HEK293 (cell line): ENCODE measurements around the gene MBD3L5.

Source experiments
- CTCF ChIA-PET: fragments of 350-600 bp; formaldehyde crosslinking; extraction: SDS; loops from one replicate; lab custom pipeline; 2021; ENCODE audit warnings: antibody characterized with exemption; lab: Yijun Ruan, JAX
- POLR2A ChIA-PET: fragments of 300-600 bp; formaldehyde crosslinking; extraction: SDS; loops from one replicate; lab custom pipeline; 2020; ENCODE audit warnings: antibody characterized with exemption, inconsistent platforms; lab: Yijun Ruan, JAX
- H3K27ac ChIP-seq: fragments of 200-500 bp; sonication (Bioruptor generic); 2 replicates; pipeline ENCODE4 v1.5.1; 2014; ENCODE audit warnings: low read depth, low read length, control low read depth, inconsistent platforms; ENCODE audit errors: extremely low read depth
- H3K36me3 ChIP-seq, 2 experiments: fragments of 200-500 bp in 1 of 2; sonication (Bioruptor generic) in 1 of 2; 1 replicate in 1 of 2; 2 replicates in 1 of 2; pipeline ENCODE4 v1.5.1; 2014 to 2017; ENCODE audit warnings: inconsistent platforms in 2 of 2, low read length in 2 of 2; ENCODE audit not compliant: control insufficient read depth in 2 of 2, insufficient read depth in 1 of 2
- H3K4me1 ChIP-seq: fragments of 200-500 bp; sonication (Bioruptor generic); 2 replicates; pipeline ENCODE4 v1.5.1; 2014; ENCODE audit warnings: mild to moderate bottlenecking, low read length, inconsistent platforms; ENCODE audit not compliant: control insufficient read depth, insufficient read depth
- H3K4me3 ChIP-seq: 2 replicates; pipeline ENCODE4 v1.5.1; 2011; ENCODE audit warnings: low read depth, mild to moderate bottlenecking, control low read depth, low read length, moderate library complexity
- H3K9me3 ChIP-seq: fragments of 200-500 bp; sonication (Bioruptor generic); 2 replicates; pipeline ENCODE4 v1.5.1; 2014; ENCODE audit warnings: low read depth, low read length, inconsistent platforms; ENCODE audit not compliant: control insufficient read depth, insufficient read depth
- HOXA7 ChIP-seq: sonication (generic); formaldehyde crosslinking; IDR thresholded peaks from 2 replicates; pipeline ENCODE4 v1.8.1; 2022; ENCODE audit warnings: missing genetic modification reagents, borderline replicate concordance
- KLF8 ChIP-seq: fragments of 450-650 bp; formaldehyde crosslinking; IDR thresholded peaks from 2 replicates; pipeline ENCODE4 v1.5.1; 2016; ENCODE audit warnings: missing biosample characterization, missing genetic modification characterization
- SALL2 ChIP-seq: fragments of 450-650 bp; formaldehyde crosslinking; IDR thresholded peaks from 2 replicates; pipeline ENCODE4 v1.5.0; 2017; ENCODE audit warnings: missing biosample characterization, mild to moderate bottlenecking, missing genetic modification characterization, borderline replicate concordance
- TRIM28 ChIP-seq: IDR thresholded peaks from 2 replicates; pipeline ENCODE4 v1.6.1; 2011; ENCODE audit warnings: low read length, control low read depth, borderline replicate concordance
- YY1 ChIP-seq: fragments of 450-650 bp; formaldehyde crosslinking; IDR thresholded peaks from 2 replicates; pipeline ENCODE4 v1.5.1; 2018; ENCODE audit warnings: missing biosample characterization, missing genetic modification characterization
- ZBTB17 ChIP-seq: fragments of 450-650 bp; formaldehyde crosslinking; IDR thresholded peaks from 2 replicates; pipeline ENCODE4 v1.5.1; 2016; ENCODE audit warnings: missing biosample characterization, missing genetic modification characterization
- ZFP41 ChIP-seq: fragments of 450-650 bp; formaldehyde crosslinking; IDR thresholded peaks from 2 replicates; pipeline ENCODE4 v1.5.1; 2016; ENCODE audit warnings: missing biosample characterization, missing genetic modification characterization, borderline replicate concordance
- ZFP69B ChIP-seq: fragments of 450-650 bp; formaldehyde crosslinking; IDR thresholded peaks from 2 replicates; pipeline ENCODE4 v1.5.1; 2016; ENCODE audit warnings: missing biosample characterization, missing genetic modification characterization
- ZNF10 ChIP-seq: fragments of 450-650 bp; formaldehyde crosslinking; IDR thresholded peaks from 2 replicates; pipeline ENCODE4 v1.5.1; 2017; ENCODE audit warnings: missing biosample characterization, missing genetic modification characterization
- ZNF157 ChIP-seq: fragments of 450-650 bp; formaldehyde crosslinking; IDR thresholded peaks from 2 replicates; pipeline ENCODE4 v1.5.1; 2016; ENCODE audit warnings: missing biosample characterization, missing genetic modification characterization
- ZNF211 ChIP-seq: fragments of 450-650 bp; formaldehyde crosslinking; IDR thresholded peaks from 2 replicates; pipeline ENCODE4 v1.5.1; 2016; ENCODE audit warnings: low read depth, missing biosample characterization, missing genetic modification characterization
- ZNF221 ChIP-seq: fragments of 450-650 bp; formaldehyde crosslinking; IDR thresholded peaks from 2 replicates; pipeline ENCODE4 v1.5.1; 2017; ENCODE audit warnings: missing biosample characterization, missing genetic modification characterization, borderline replicate concordance
- ZNF510 ChIP-seq: fragments of 450-650 bp; formaldehyde crosslinking; IDR thresholded peaks from 2 replicates; pipeline ENCODE4 v1.5.1; 2018; ENCODE audit warnings: mild to moderate bottlenecking, missing genetic modification characterization, missing biosample characterization; ENCODE audit not compliant: insufficient replicate concordance
- ZNF830 ChIP-seq: fragments of 450-650 bp; IDR thresholded peaks from 2 replicates; pipeline ENCODE4 v1.5.0; 2018; ENCODE audit warnings: missing biosample characterization, missing genetic modification characterization, low read depth, mild to moderate bottlenecking, moderate library complexity
- ZNF837 ChIP-seq: fragments of 450-650 bp; formaldehyde crosslinking; IDR thresholded peaks from 2 replicates; pipeline ENCODE4 v1.5.1; 2016; ENCODE audit warnings: missing biosample characterization, missing genetic modification characterization
- ZSCAN23 ChIP-seq: fragments of 450-650 bp; formaldehyde crosslinking; IDR thresholded peaks from 2 replicates; pipeline ENCODE4 v1.5.1; 2016; ENCODE audit warnings: missing biosample characterization, missing genetic modification characterization
- TF ChIP-seq, protein P1 (sequence below): fragments of 450-650 bp; formaldehyde crosslinking; IDR thresholded peaks from 2 replicates; pipeline ENCODE4 v1.5.1; 2016; ENCODE audit warnings: missing biosample characterization, missing genetic modification characterization
- TF ChIP-seq, protein P2 (sequence below): fragments of 450-650 bp; formaldehyde crosslinking; IDR thresholded peaks from 2 replicates; pipeline ENCODE4 v1.5.1; 2016; ENCODE audit warnings: missing biosample characterization, missing genetic modification characterization
- TF ChIP-seq, protein P3 (sequence below): fragments of 450-650 bp; formaldehyde crosslinking; IDR thresholded peaks from 2 replicates; pipeline ENCODE4 v1.5.1; 2016; ENCODE audit warnings: missing biosample characterization, missing genetic modification characterization
- TF ChIP-seq, protein P4 (sequence below): fragments of 450-650 bp; formaldehyde crosslinking; IDR thresholded peaks from 2 replicates; pipeline ENCODE4 v1.5.1; 2016; ENCODE audit warnings: missing biosample characterization, missing genetic modification characterization
- TF ChIP-seq, protein P5 (sequence below): IDR thresholded peaks from 2 replicates; pipeline ENCODE4 v1.6.1; 2011; ENCODE audit warnings: mild to moderate bottlenecking, low read depth, low read length, borderline replicate concordance
- TF ChIP-seq, protein P6 (sequence below): fragments of 450-650 bp; formaldehyde crosslinking; IDR thresholded peaks from 2 replicates; pipeline ENCODE4 v1.5.1; 2016; ENCODE audit warnings: missing biosample characterization, missing genetic modification characterization
- TF ChIP-seq, protein P7 (sequence below): fragments of 450-650 bp; formaldehyde crosslinking; IDR thresholded peaks from 2 replicates; pipeline ENCODE4 v1.5.1; 2016; ENCODE audit warnings: missing biosample characterization, missing genetic modification characterization

The MBD3L5 gene

DNA sequence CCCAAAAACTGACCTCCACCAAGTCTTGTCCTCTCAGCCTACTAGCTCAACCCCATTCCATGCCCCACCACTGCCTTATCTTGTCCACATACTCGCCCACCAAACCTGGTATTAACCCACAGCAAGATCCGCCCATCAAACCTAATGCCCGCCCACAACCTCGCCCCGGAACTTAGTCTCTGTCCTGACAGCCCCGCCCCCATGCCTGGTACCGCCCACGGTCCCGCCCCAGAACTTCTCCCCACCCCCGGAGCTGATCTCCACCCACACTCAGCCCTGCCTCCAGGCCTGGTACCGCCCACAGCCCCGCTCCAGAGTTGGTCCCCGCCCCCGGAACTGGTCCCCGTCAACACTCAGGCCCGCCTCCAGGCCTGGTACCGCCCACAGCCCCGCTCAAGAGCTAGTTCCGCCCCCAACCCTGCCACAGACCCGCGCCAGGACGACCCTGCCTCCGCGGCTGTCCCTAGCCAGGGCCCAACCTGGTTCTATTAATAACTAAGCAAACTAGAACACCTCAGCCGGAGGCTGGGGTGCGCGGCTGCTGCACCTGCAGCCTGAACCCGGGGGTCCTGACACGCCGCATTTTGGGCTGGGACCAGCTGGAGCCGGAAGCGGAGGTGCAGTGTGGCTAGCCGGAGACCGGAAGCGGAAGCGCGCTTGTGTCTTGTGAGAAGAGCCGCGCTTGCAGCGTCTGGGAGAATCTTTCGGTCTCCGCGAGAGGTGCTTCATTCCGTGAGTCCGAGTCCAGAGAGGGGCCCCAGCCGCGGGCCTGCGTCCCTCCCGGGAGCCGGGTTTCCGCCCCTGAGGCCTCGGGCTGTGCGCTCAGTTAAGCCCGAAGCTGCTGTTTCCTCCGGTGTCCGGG is 38.9 kb downstream of the MBD3L5 start, which contains the start of gene ZNF557:
ZNF557 (plus strand) TSS at position 662 of the 862 bp plus-strand sequence. CDS start 5,372 bp downstream, outside the sequence.
- ChIA-PET POLR2A (interaction anchor here (0.5 to 2.6 kb wide), 18 partner anchors 9 to 1252 kb away, joined by 3 to 30 read pairs (median 5); partner anchors contain the start of genes INSR, NDUFA11 and RPS28), CTCF (interaction anchor here (0.5 to 1.3 kb wide), 9 partner anchors 12 to 689 kb away, joined by 3 to 5 read pairs (median 3); partner anchors contain the start of gene TRAPPC5)
- Histone ChIP-seq H3K9me3 (no peaks in the 10 kb centered on the region), H3K4me3 (peak within 1 kb of the TSS; percentile 88), H3K36me3 (peaks cover 6 to 30% of the 10 kb centered on the region in 2 experiments; a peak in 2 of 3 replicates), H3K27ac (peak within 1 kb of the TSS; percentile 37; the same call in 1 of the 2 replicates), H3K4me1 (no peaks in the 10 kb centered on the region)
- TF ChIP-seq YY1 (tag by site-specific recombination) (no peak), ZFP41 (tag by site-specific recombination) (no peak), ZNF837 (tag by site-specific recombination) (no peak), ZNF10 (tag by site-specific recombination) (no peak), ZNF830 (tag by site-specific recombination) (no peak), ZNF510 (no peak), ZSCAN23 (no peak), ZBTB17 (tag by site-specific recombination) (peak; percentile 44), TRIM28 (no peak), ZNF221 (tag by site-specific recombination) (no peak), ZFP69B (tag by site-specific recombination) (no peak), SALL2 (tag by site-specific recombination) (no peak), ZNF157 (tag by site-specific recombination) (no peak), ZNF211 (tag by site-specific recombination) (no peak), KLF8 (tag by site-specific recombination) (peak; percentile 39; the same call in 1 of the 2 replicates), HOXA7 (no peak)
- TF ChIP-seq, protein P1, sequence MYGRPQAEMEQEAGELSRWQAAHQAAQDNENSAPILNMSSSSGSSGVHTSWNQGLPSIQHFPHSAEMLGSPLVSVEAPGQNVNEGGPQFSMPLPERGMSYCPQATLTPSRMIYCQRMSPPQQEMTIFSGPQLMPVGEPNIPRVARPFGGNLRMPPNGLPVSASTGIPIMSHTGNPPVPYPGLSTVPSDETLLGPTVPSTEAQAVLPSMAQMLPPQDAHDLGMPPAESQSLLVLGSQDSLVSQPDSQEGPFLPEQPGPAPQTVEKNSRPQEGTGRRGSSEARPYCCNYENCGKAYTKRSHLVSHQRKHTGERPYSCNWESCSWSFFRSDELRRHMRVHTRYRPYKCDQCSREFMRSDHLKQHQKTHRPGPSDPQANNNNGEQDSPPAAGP (tag by site-specific recombination), result no peak
- TF ChIP-seq, protein P2, sequence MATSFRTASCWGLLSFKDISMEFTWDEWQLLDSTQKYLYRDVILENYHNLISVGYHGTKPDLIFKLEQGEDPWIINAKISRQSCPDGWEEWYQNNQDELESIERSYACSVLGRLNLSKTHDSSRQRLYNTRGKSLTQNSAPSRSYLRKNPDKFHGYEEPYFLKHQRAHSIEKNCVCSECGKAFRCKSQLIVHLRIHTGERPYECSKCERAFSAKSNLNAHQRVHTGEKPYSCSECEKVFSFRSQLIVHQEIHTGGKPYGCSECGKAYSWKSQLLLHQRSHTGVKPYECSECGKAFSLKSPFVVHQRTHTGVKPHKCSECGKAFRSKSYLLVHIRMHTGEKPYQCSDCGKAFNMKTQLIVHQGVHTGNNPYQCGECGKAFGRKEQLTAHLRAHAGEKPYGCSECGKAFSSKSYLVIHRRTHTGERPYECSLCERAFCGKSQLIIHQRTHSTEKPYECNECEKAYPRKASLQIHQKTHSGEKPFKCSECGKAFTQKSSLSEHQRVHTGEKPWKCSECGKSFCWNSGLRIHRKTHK (tag by site-specific recombination), result no peak
- TF ChIP-seq, protein P3, sequence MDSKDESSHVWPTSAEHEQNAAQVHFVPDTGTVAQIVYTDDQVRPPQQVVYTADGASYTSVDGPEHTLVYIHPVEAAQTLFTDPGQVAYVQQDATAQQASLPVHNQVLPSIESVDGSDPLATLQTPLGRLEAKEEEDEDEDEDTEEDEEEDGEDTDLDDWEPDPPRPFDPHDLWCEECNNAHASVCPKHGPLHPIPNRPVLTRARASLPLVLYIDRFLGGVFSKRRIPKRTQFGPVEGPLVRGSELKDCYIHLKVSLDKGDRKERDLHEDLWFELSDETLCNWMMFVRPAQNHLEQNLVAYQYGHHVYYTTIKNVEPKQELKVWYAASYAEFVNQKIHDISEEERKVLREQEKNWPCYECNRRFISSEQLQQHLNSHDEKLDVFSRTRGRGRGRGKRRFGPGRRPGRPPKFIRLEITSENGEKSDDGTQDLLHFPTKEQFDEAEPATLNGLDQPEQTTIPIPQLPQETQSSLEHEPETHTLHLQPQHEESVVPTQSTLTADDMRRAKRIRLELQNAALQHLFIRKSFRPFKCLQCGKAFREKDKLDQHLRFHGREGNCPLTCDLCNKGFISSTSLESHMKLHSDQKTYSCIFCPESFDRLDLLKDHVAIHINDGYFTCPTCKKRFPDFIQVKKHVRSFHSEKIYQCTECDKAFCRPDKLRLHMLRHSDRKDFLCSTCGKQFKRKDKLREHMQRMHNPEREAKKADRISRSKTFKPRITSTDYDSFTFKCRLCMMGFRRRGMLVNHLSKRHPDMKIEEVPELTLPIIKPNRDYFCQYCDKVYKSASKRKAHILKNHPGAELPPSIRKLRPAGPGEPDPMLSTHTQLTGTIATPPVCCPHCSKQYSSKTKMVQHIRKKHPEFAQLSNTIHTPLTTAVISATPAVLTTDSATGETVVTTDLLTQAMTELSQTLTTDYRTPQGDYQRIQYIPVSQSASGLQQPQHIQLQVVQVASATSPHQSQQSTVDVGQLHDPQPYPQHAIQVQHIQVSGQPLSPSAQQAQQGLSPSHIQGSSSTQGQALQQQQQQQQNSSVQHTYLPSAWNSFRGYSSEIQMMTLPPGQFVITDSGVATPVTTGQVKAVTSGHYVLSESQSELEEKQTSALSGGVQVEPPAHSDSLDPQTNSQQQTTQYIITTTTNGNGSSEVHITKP (tag by site-specific recombination), result peak; percentile 50; the same call in 1 of the 2 replicates
- TF ChIP-seq, protein P4, sequence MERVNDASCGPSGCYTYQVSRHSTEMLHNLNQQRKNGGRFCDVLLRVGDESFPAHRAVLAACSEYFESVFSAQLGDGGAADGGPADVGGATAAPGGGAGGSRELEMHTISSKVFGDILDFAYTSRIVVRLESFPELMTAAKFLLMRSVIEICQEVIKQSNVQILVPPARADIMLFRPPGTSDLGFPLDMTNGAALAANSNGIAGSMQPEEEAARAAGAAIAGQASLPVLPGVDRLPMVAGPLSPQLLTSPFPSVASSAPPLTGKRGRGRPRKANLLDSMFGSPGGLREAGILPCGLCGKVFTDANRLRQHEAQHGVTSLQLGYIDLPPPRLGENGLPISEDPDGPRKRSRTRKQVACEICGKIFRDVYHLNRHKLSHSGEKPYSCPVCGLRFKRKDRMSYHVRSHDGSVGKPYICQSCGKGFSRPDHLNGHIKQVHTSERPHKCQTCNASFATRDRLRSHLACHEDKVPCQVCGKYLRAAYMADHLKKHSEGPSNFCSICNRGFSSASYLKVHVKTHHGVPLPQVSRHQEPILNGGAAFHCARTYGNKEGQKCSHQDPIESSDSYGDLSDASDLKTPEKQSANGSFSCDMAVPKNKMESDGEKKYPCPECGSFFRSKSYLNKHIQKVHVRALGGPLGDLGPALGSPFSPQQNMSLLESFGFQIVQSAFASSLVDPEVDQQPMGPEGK (tag by site-specific recombination), result peak; percentile 88
- TF ChIP-seq, protein P5, sequence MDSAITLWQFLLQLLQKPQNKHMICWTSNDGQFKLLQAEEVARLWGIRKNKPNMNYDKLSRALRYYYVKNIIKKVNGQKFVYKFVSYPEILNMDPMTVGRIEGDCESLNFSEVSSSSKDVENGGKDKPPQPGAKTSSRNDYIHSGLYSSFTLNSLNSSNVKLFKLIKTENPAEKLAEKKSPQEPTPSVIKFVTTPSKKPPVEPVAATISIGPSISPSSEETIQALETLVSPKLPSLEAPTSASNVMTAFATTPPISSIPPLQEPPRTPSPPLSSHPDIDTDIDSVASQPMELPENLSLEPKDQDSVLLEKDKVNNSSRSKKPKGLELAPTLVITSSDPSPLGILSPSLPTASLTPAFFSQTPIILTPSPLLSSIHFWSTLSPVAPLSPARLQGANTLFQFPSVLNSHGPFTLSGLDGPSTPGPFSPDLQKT, result peak; percentile 85; the same call in 1 of the 2 replicates
- TF ChIP-seq, protein P6, sequence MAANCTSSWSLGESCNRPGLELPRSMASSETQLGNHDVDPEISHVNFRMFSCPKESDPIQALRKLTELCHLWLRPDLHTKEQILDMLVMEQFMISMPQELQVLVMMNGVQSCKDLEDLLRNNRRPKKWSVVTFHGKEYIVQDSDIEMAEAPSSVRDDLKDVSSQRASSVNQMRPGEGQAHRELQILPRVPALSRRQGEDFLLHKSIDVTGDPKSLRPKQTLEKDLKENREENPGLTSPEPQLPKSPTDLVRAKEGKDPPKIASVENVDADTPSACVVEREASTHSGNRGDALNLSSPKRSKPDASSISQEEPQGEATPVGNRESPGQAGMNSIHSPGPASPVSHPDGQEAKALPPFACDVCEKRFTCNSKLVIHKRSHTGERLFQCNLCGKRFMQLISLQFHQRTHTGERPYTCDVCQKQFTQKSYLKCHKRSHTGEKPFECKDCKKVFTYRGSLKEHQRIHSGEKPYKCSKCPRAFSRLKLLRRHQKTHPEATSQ, result no peak
- TF ChIP-seq, protein P7, sequence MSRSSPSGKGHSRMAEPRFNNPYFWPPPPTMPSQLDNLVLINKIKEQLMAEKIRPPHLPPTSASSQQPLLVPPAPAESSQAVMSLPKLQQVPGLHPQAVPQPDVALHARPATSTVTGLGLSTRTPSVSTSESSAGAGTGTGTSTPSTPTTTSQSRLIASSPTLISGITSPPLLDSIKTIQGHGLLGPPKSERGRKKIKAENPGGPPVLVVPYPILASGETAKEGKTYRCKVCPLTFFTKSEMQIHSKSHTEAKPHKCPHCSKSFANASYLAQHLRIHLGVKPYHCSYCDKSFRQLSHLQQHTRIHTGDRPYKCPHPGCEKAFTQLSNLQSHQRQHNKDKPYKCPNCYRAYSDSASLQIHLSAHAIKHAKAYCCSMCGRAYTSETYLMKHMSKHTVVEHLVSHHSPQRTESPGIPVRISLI (tag by site-specific recombination), result no peak
